ENCODE data around the gene BCR.

The BCR gene

GRCh38 chr22:23264610-23265367 is 84.5 kb downstream of the BCR start:
- TF ChIP-seq CTCF (conservative IDR thresholded peaks at IDR 0.05; ENCODE audit: low read depth, low read length) = no peak
- H3K4me3 ChIP-seq (ENCODE audit: low read length) = no peak overlapping the region
- DNase-seq (ENCODE audit: low read depth) = no peak

GRCh38 chr22:23265368-23265700 is 85.0 kb downstream of the BCR start:
- TF ChIP-seq CTCF (conservative IDR thresholded peaks at IDR 0.05; ENCODE audit: low read depth, low read length) = no peak
- DNase-seq (ENCODE audit: low read depth) = no peak

GRCh38 chr22:23266780-23267179 is 86.5 kb downstream of the BCR start:
- H3K4me3 ChIP-seq (ENCODE audit: low read length) = no peak overlapping the region
- no peak for TF ChIP-seq CTCF (conservative IDR thresholded peaks at IDR 0.05; ENCODE audit: low read depth, low read length)
- DNase-seq (ENCODE audit: low read depth) = no peak

More at GRCh38 chr22:23265368-23265700, 85.0 kb downstream of the BCR start:
- no peak overlapping the region for H3K4me3 ChIP-seq (ENCODE audit: low read length)

GRCh38 chr22:23267226-23268043 is 87.1 kb downstream of the BCR start:
- no peak for TF ChIP-seq CTCF (conservative IDR thresholded peaks at IDR 0.05; ENCODE audit: low read depth, low read length)
- no peak for DNase-seq (ENCODE audit: low read depth)
- H3K4me3 ChIP-seq (ENCODE audit: low read length) = no peak overlapping the region

- TF ChIP-seq CTCF (conservative IDR thresholded peaks at IDR 0.05; ENCODE audit: low read depth, low read length) = no peak
- no peak overlapping the region for H3K4me3 ChIP-seq (ENCODE audit: low read length)
- DNase-seq (ENCODE audit: low read depth) = no peak
Observed at GRCh38 chr22:23268139-23268712, 87.9 kb downstream of the BCR start.

- TF ChIP-seq CTCF (conservative IDR thresholded peaks at IDR 0.05; ENCODE audit: low read depth, low read length) = no peak
- DNase-seq (ENCODE audit: low read depth) = no peak
- H3K4me3 ChIP-seq (ENCODE audit: low read length) = no peak overlapping the region
Observed at GRCh38 chr22:23268877-23269276, 88.6 kb downstream of the BCR start.
